ENCODE measurements around the gene HOXA2. TPM values are rescaled to one million over a fixed set of nuclear protein-coding genes. Genes with fewer than 3 reads are reported as not detected.

HOXA2 gene
- total RNA-seq, 2 experiments from 2014 or later, result 0.25 to 0.42 TPM

DNA sequence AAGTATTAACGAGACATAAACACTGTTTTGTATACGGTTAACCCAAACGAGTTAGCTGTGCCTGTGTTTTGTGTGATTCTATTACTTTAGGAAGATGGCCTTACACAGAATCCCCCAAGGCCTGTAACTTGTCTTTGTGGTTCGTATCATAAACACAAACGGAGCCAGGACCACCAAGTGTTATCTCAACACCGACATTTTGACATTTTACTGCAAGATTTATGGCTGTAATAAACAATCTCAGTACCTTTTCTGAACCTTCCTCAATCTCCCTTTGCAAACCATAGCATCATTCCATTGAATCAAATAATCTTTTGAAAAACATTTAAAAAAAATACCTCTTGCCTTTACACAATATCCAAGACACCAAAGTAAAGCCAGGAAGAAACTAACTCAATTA is 30.5 kb upstream of the HOXA2 start:
- ChIA-PET CTCF (ENCODE audit: unreplicated experiment) (no interaction called here), POLR2A (interaction anchor here (0.6 kb wide), 1 partner anchor 86 kb away, joined by 8 read pairs; no protein-coding TSS in a partner anchor)
- no peak overlapping the region for H3K27ac ChIP-seq (ENCODE audit: low read depth, low read length, poor library complexity, severe bottlenecking)
- no peaks in the 10 kb centered on the region for H3K9me3 ChIP-seq (ENCODE audit: low read length)
- H3K4me1 ChIP-seq (ENCODE audit: insufficient read depth, low read length, poor library complexity, severe bottlenecking), result peaks cover 4% of the 10 kb centered on the region
- no peaks in the 10 kb centered on the region for H3K9me2 ChIP-seq (ENCODE audit: insufficient read depth, low read length)
- intact Hi-C loops (cut with micrococcal nuclease; ENCODE audit: unreplicated experiment), result no loop called here
- no peak for DNase-seq (ENCODE audit: low spot score)
- TF ChIP-seq CTCF (conservative IDR thresholded peaks at IDR 0.05; ENCODE audit: low read length) (no peak), EZH2phosphoT487 (IDR thresholded peaks at IDR 0.05; ENCODE audit: borderline replicate concordance, low read depth, low read length) (no peak)
- H3K4me2 ChIP-seq (ENCODE audit: low read length), result no peak overlapping the region
- no peaks in the 10 kb centered on the region for H3K36me3 ChIP-seq (ENCODE audit: insufficient read depth, low read length)
- H2AFZ ChIP-seq (ENCODE audit: low read length), result no peak overlapping the region
- no peaks in the 10 kb centered on the region for H4K20me1 ChIP-seq (ENCODE audit: insufficient read depth, low read length)
- no TSS peak for BruUV-seq (replicated peaks)
- no peaks in the 10 kb centered on the region for H3K79me2 ChIP-seq (ENCODE audit: insufficient read depth, low read depth, low read length)
- H3K4me3 ChIP-seq (ENCODE audit: low read depth, low read length, poor library complexity, severe bottlenecking), result no peak overlapping the region

GRCh38 chr7:27132214-27132613 is 29.7 kb upstream of the HOXA2 start:
- intact Hi-C loops (cut with micrococcal nuclease; ENCODE audit: unreplicated experiment), result no loop called here
- Histone ChIP-seq H3K4me3 (ENCODE audit: low read depth, low read length, poor library complexity, severe bottlenecking) (no peak overlapping the region), H3K9me2 (ENCODE audit: insufficient read depth, low read length) (no peaks in the 10 kb centered on the region), H3K79me2 (ENCODE audit: insufficient read depth, low read depth, low read length) (no peaks in the 10 kb centered on the region), H3K27ac (ENCODE audit: low read depth, low read length, poor library complexity, severe bottlenecking) (no peak overlapping the region), H3K9me3 (ENCODE audit: low read length) (no peaks in the 10 kb centered on the region), H2AFZ (ENCODE audit: low read length) (no peak overlapping the region), H3K4me2 (ENCODE audit: low read length) (no peak overlapping the region), H4K20me1 (ENCODE audit: insufficient read depth, low read length) (no peaks in the 10 kb centered on the region; the same call in 1 of the 2 replicates), H3K4me1 (ENCODE audit: insufficient read depth, low read length, poor library complexity, severe bottlenecking) (peaks cover 4% of the 10 kb centered on the region), H3K36me3 (ENCODE audit: insufficient read depth, low read length) (no peaks in the 10 kb centered on the region)
- TF ChIP-seq EZH2phosphoT487 (IDR thresholded peaks at IDR 0.05; ENCODE audit: borderline replicate concordance, low read depth, low read length), result no peak
- no peak for TF ChIP-seq CTCF (conservative IDR thresholded peaks at IDR 0.05; ENCODE audit: low read length)
- no peak for DNase-seq (ENCODE audit: low spot score)
- POLR2A ChIA-PET, result interaction anchor here (0.6 to 1.0 kb wide), 2 partner anchors 10 to 85 kb away, joined by 3 to 8 read pairs; no protein-coding TSS in a partner anchor
- CTCF ChIA-PET (ENCODE audit: unreplicated experiment), result no interaction called here
- no TSS peak for BruUV-seq (replicated peaks)

DNA sequence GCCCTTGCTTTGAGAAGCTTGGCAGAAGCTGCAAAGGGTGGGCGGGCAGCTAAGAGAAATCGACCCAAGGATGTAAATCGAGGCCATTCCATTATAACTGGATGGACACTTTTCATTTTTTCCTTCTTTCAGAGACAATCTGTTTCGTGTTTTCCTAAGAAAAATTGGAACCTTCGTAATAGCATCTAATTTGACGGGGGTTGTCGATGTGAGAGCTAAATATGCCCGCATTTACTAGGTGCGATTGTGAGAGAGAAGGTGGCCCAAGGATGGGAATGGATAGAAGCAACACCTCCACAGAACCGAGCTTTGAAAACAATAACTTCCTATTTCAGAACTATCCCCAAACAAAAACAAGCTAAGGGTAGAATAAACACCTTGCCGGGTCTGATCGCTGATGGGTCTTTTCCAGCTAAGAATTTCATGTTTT is 28.9 kb upstream of the HOXA2 start:
- Histone ChIP-seq H3K9me2 (ENCODE audit: insufficient read depth, low read length) (no peaks in the 10 kb centered on the region), H4K20me1 (ENCODE audit: insufficient read depth, low read length) (no peaks in the 10 kb centered on the region; the same call in 1 of the 2 replicates), H3K36me3 (ENCODE audit: insufficient read depth, low read length) (no peaks in the 10 kb centered on the region), H2AFZ (ENCODE audit: low read length) (peak overlapping the region; percentile 79), H3K9me3 (ENCODE audit: low read length) (no peaks in the 10 kb centered on the region), H3K27ac (ENCODE audit: low read depth, low read length, poor library complexity, severe bottlenecking) (peak overlapping the region; percentile 14), H3K4me2 (ENCODE audit: low read length) (peak overlapping the region; percentile 74), H3K79me2 (ENCODE audit: insufficient read depth, low read depth, low read length) (no peaks in the 10 kb centered on the region), H3K4me1 (ENCODE audit: insufficient read depth, low read length, poor library complexity, severe bottlenecking) (peaks cover 4% of the 10 kb centered on the region), H3K4me3 (ENCODE audit: low read depth, low read length, poor library complexity, severe bottlenecking) (peak overlapping the region; percentile 76)
- DNase-seq (ENCODE audit: low spot score), result no peak
- intact Hi-C loops (cut with micrococcal nuclease; ENCODE audit: unreplicated experiment), result no loop called here
- no TSS peak for BruUV-seq (replicated peaks)
- CTCF ChIA-PET (ENCODE audit: unreplicated experiment), result interaction anchor here (1.8 kb wide), 1 partner anchor 19 kb away, joined by 5 read pairs; no protein-coding TSS in a partner anchor
- POLR2A ChIA-PET, result interaction anchor here (0.6 to 1.5 kb wide), 9 partner anchors 10 to 449 kb away, joined by 3 to 11 read pairs (median 3); no protein-coding TSS in a partner anchor
- no peak for TF ChIP-seq CTCF (conservative IDR thresholded peaks at IDR 0.05; ENCODE audit: low read length)
- TF ChIP-seq EZH2phosphoT487 (IDR thresholded peaks at IDR 0.05; ENCODE audit: borderline replicate concordance, low read depth, low read length), result no peak

Data from OCI-LY7 (cell line).